WTC11 (cell line): ENCODE data around the gene SLC2A6.

Experiments
- GABPB1 ChIP-seq: sonication (generic); formaldehyde crosslinking; IDR thresholded peaks from 2 replicates; pipeline ENCODE4 v1.8.1; 2023; ENCODE audit warnings: mild to moderate bottlenecking, missing genetic modification reagents
- SMAD3 ChIP-seq: sonication (generic); formaldehyde crosslinking; IDR thresholded peaks from 2 replicates; pipeline ENCODE4 v1.8.0; 2022; ENCODE audit warnings: missing genetic modification reagents, mild to moderate bottlenecking, borderline replicate concordance
- TF ChIP-seq, protein P1 (sequence below): sonication (generic); formaldehyde crosslinking; IDR thresholded peaks from 2 replicates; pipeline ENCODE4 v1.8.1; 2022; ENCODE audit warnings: low read depth, missing genetic modification reagents, borderline replicate concordance
- TF ChIP-seq, protein P2 (sequence below): fragments of 200-600 bp; IDR thresholded peaks from 2 replicates; pipeline ENCODE4 v1.8.0; 2022; ENCODE audit warnings: antibody characterized with exemption
- TF ChIP-seq, protein P3 (sequence below): sonication (generic); formaldehyde crosslinking; IDR thresholded peaks from 2 replicates; pipeline ENCODE4 v1.8.0; 2022; ENCODE audit warnings: mild to moderate bottlenecking, missing genetic modification reagents
- TF ChIP-seq, protein P4 (sequence below): sonication (generic); formaldehyde crosslinking; IDR thresholded peaks from 2 replicates; pipeline ENCODE4 v1.8.1; 2023; ENCODE audit warnings: mild to moderate bottlenecking, missing genetic modification reagents, moderate library complexity
- TF ChIP-seq, protein P5 (sequence below): sonication (generic); formaldehyde crosslinking; IDR thresholded peaks from 2 replicates; pipeline ENCODE4 v1.8.1; 2022; ENCODE audit warnings: low read depth, mild to moderate bottlenecking, moderate library complexity, missing genetic modification reagents, borderline replicate concordance
- TF ChIP-seq, protein P6 (sequence below): sonication (generic); formaldehyde crosslinking; IDR thresholded peaks from 2 replicates; pipeline ENCODE4 v1.8.0; 2022; ENCODE audit warnings: mild to moderate bottlenecking, missing genetic modification reagents

DNA sequence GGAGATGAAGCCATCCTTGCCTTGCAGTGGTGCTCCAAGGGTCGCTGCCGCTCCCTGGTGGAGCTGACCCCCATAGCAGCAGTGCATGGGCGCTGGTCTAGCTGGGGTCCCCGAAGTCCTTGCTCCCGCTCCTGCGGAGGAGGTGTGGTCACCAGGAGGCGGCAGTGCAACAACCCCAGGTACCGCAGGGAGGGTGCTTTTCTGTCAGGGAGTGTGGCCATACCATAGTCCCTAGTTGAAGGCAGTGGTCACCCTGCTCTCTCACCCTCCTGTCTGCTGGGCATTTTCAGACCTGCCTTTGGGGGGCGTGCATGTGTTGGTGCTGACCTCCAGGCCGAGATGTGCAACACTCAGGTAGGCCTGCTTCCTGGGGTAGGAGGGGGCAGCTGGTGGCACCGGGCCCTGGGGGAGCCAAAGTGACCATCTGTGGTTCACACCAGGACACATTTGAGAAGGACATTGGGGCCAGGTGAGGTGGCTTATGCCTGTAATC is 45.5 kb downstream of the SLC2A6 start:
- TF ChIP-seq, protein P1, sequence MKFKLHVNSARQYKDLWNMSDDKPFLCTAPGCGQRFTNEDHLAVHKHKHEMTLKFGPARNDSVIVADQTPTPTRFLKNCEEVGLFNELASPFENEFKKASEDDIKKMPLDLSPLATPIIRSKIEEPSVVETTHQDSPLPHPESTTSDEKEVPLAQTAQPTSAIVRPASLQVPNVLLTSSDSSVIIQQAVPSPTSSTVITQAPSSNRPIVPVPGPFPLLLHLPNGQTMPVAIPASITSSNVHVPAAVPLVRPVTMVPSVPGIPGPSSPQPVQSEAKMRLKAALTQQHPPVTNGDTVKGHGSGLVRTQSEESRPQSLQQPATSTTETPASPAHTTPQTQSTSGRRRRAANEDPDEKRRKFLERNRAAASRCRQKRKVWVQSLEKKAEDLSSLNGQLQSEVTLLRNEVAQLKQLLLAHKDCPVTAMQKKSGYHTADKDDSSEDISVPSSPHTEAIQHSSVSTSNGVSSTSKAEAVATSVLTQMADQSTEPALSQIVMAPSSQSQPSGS (CRISPR knock-in tag): no peak
- TF ChIP-seq, protein P2, sequence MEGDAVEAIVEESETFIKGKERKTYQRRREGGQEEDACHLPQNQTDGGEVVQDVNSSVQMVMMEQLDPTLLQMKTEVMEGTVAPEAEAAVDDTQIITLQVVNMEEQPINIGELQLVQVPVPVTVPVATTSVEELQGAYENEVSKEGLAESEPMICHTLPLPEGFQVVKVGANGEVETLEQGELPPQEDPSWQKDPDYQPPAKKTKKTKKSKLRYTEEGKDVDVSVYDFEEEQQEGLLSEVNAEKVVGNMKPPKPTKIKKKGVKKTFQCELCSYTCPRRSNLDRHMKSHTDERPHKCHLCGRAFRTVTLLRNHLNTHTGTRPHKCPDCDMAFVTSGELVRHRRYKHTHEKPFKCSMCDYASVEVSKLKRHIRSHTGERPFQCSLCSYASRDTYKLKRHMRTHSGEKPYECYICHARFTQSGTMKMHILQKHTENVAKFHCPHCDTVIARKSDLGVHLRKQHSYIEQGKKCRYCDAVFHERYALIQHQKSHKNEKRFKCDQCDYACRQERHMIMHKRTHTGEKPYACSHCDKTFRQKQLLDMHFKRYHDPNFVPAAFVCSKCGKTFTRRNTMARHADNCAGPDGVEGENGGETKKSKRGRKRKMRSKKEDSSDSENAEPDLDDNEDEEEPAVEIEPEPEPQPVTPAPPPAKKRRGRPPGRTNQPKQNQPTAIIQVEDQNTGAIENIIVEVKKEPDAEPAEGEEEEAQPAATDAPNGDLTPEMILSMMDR: no peak
- TF ChIP-seq GABPB1: no peak
- TF ChIP-seq, protein P3, sequence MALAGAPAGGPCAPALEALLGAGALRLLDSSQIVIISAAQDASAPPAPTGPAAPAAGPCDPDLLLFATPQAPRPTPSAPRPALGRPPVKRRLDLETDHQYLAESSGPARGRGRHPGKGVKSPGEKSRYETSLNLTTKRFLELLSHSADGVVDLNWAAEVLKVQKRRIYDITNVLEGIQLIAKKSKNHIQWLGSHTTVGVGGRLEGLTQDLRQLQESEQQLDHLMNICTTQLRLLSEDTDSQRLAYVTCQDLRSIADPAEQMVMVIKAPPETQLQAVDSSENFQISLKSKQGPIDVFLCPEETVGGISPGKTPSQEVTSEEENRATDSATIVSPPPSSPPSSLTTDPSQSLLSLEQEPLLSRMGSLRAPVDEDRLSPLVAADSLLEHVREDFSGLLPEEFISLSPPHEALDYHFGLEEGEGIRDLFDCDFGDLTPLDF (CRISPR knock-in tag): no peak
- TF ChIP-seq, protein P4, sequence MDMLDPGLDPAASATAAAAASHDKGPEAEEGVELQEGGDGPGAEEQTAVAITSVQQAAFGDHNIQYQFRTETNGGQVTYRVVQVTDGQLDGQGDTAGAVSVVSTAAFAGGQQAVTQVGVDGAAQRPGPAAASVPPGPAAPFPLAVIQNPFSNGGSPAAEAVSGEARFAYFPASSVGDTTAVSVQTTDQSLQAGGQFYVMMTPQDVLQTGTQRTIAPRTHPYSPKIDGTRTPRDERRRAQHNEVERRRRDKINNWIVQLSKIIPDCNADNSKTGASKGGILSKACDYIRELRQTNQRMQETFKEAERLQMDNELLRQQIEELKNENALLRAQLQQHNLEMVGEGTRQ (CRISPR knock-in tag): no peak
- TF ChIP-seq, protein P5, sequence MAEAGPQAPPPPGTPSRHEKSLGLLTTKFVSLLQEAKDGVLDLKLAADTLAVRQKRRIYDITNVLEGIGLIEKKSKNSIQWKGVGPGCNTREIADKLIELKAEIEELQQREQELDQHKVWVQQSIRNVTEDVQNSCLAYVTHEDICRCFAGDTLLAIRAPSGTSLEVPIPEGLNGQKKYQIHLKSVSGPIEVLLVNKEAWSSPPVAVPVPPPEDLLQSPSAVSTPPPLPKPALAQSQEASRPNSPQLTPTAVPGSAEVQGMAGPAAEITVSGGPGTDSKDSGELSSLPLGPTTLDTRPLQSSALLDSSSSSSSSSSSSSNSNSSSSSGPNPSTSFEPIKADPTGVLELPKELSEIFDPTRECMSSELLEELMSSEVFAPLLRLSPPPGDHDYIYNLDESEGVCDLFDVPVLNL (CRISPR knock-in tag): no peak
- TF ChIP-seq, protein P6, sequence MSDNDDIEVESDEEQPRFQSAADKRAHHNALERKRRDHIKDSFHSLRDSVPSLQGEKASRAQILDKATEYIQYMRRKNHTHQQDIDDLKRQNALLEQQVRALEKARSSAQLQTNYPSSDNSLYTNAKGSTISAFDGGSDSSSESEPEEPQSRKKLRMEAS (CRISPR knock-in tag): no peak
- no peak for TF ChIP-seq SMAD3 (CRISPR knock-in tag)
